Measurements from ENCODE around the gene SETDB1. TPM values are rescaled to one million over a fixed set of nuclear protein-coding genes. Genes with fewer than 3 reads are reported as not detected.
A peak's percentile ranks its signal among the peaks of the same experiment; 100 is the strongest.

SETDB1 gene
- total and polyA plus RNA-seq, 8 donors: 33.1 to 96.6 (median 90.0) TPM

DNA sequence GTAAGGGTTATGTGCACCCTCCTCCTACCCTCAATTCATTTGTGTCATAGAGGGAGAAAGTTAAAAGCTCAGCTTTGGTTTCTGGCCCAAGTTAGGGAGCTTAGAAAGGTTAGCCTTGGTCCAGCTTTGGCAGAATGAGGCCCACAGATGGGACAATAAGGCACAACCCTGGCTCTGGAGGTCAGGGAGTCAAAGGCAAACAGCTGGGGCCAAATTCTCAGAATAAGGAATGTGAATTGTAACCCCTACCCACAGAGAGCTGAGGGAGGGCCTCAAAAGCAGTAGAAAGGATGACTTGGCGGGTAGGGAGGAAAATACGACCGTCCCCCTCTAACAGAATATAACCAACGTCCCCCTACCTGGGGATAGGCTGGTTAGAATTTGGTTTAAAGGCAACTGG, 39.4 kb downstream of the SETDB1 start:
- H3K36me3 ChIP-seq: peaks cover 0 to 92% of the 10 kb centered on the region in 2 donors
- TF ChIP-seq, protein P1, sequence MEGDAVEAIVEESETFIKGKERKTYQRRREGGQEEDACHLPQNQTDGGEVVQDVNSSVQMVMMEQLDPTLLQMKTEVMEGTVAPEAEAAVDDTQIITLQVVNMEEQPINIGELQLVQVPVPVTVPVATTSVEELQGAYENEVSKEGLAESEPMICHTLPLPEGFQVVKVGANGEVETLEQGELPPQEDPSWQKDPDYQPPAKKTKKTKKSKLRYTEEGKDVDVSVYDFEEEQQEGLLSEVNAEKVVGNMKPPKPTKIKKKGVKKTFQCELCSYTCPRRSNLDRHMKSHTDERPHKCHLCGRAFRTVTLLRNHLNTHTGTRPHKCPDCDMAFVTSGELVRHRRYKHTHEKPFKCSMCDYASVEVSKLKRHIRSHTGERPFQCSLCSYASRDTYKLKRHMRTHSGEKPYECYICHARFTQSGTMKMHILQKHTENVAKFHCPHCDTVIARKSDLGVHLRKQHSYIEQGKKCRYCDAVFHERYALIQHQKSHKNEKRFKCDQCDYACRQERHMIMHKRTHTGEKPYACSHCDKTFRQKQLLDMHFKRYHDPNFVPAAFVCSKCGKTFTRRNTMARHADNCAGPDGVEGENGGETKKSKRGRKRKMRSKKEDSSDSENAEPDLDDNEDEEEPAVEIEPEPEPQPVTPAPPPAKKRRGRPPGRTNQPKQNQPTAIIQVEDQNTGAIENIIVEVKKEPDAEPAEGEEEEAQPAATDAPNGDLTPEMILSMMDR (IDR thresholded peaks at IDR 0.05): no peak
- H3K4me3 ChIP-seq: no peak overlapping the region
- no peaks in the 10 kb centered on the region for H3K9me3 ChIP-seq
- ATAC-seq (no peak), DNase-seq (no peak)
- H3K27ac ChIP-seq: no peak overlapping the region
- no peaks in the 10 kb centered on the region for H3K27me3 ChIP-seq
- H3K4me1 ChIP-seq: peaks cover 5 to 24% of the 10 kb centered on the region in 2 donors
- intact Hi-C loops (cut with DNase I): no loop called here

DNA sequence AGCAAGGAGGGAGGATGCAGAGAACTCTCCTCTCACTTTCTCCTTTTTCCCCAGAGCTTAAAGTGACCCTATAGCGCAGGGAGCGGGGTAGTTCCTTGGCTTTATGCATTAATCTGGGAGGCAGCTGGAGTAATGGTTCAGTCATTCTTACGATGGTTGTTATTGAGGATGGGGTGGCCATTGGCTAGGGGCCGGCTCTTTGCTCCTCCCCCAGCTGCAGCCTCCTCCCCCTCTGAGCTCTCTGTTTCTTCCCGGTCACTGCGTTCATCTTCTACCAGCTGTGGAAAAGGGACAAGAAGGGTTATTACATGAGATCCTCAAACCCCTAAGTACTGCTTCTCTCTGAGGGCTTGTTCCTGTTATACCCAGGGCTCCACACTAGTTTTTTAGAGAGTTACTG, 39.8 kb downstream of the SETDB1 start:
- H3K36me3 ChIP-seq: peaks cover 0 to 88% of the 10 kb centered on the region in 2 donors
- intact Hi-C loops (cut with DNase I): no loop called here

DNA sequence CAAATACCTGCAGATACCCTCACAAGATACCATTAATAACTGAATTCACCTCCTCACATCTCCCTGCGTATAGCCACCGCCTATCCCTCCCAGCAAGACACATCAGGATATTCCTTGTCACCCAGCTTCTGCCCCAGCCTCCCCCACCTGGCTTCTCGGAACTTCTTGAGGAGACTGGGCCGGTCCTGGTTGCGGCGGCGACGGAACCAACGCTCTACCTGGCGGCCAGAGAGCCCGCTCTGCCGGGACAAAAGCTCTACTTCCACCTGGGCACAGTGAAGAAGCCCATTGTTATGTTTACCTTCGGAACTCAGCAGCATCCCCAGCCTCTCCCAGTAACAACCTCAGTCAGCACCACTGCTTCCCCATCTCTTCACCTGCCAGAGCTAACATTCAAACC, 41.8 kb downstream of the SETDB1 start:
- no peaks in the 10 kb centered on the region for H3K9me3 ChIP-seq
- no peak overlapping the region for H3K4me3 ChIP-seq
- no peak for ATAC-seq
- TF ChIP-seq, protein P1 (IDR thresholded peaks at IDR 0.05): no peak
- H3K27ac ChIP-seq: no peak overlapping the region
- no peaks in the 10 kb centered on the region for H3K27me3 ChIP-seq
- no peak for DNase-seq
- peaks cover 26 to 40% of the 10 kb centered on the region in 2 donors for H3K4me1 ChIP-seq
- intact Hi-C loops (cut with DNase I): no loop called here
- H3K36me3 ChIP-seq: peaks cover 0 to 69% of the 10 kb centered on the region in 2 donors

More for the DNA sequence above, 39.8 kb downstream of the SETDB1 start:
- Histone ChIP-seq H3K9me3 (no peaks in the 10 kb centered on the region), H3K27ac (no peak overlapping the region), H3K27me3 (no peaks in the 10 kb centered on the region), H3K4me1 (peaks cover 9 to 28% of the 10 kb centered on the region in 2 donors), H3K4me3 (no peak overlapping the region)
- TF ChIP-seq, protein P1 (IDR thresholded peaks at IDR 0.05): no peak
- DNase-seq (no peak), ATAC-seq (no peak)

DNA sequence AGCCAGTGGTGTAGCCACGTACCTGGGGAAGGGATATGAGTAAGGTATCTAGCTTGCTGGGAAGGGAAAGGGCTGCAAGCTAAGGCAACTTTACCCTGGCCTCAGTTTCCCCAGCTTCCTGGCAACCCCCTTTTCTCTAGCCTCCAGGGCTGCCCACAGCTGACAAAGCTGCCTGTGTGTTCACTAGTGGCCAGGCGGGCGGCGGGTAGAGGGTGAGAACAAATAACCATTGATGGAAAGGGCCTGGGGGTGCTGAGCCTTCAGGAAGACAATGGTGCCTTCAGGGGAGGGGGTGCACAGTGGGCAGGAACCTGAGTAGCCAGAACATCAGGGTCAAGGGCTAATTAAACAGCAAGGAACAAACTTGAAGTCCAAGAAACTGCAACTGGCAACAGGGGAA, 42.3 kb downstream of the SETDB1 start:
- H3K36me3 ChIP-seq: peaks cover 0 to 63% of the 10 kb centered on the region in 2 donors
- no peak for ATAC-seq
- intact Hi-C loops (cut with DNase I): no loop called here
- no peak overlapping the region for H3K4me3 ChIP-seq
- H3K4me1 ChIP-seq: peaks cover 29 to 46% of the 10 kb centered on the region in 2 donors
- TF ChIP-seq, protein P1 (IDR thresholded peaks at IDR 0.05): no peak
- no peaks in the 10 kb centered on the region for H3K27me3 ChIP-seq
- DNase-seq: no peak
- H3K9me3 ChIP-seq: no peaks in the 10 kb centered on the region
- H3K27ac ChIP-seq: no peak overlapping the region

DNA sequence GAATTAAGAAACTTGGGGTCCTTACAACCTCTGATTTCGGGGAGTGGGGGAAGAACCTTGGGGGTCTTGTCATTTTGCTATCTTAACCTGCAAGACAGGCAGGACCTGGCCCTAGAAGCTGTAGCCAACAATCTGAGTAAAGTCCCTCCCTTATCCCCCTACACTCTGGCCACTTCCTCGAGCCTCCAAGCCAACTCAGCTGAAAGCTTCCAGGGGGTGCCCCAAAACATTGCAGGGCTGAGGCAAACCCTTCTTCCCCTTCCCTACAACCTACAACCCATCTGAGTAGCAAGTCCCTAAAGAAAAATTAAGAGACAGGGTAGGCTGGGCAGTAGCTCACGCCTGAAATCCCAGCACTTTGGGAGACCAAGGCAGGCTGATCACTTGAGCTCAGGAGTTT, 43.5 kb downstream of the SETDB1 start:
- intact Hi-C loops (cut with DNase I): no loop called here

More for the DNA sequence above, 43.5 kb downstream of the SETDB1 start:
- DNase-seq (no peak), ATAC-seq (no peak)
- Histone ChIP-seq H3K27me3 (no peaks in the 10 kb centered on the region), H3K4me3 (no peak overlapping the region), H3K4me1 (peaks cover 29 to 49% of the 10 kb centered on the region in 2 donors), H3K27ac (peak overlapping the region in 1 of 2 donors; percentile 19), H3K36me3 (peaks cover 0 to 52% of the 10 kb centered on the region in 2 donors), H3K9me3 (no peaks in the 10 kb centered on the region)
- TF ChIP-seq, protein P1 (IDR thresholded peaks at IDR 0.05): no peak

All from left lung (tissue), 10 donors.